ENCODE data around the gene CEP350. TPM values are rescaled to one million over a fixed set of nuclear protein-coding genes. Genes with fewer than 3 reads are reported as not detected.
"Not testable (repeated sequence)": the region's sequence is repeated elsewhere in the genome, so short reads cannot be mapped to it uniquely, and the experiment has no call there.

CEP350 gene
- polyA plus RNA-seq, 3 donors = 26.1 to 33.6 (median 28.2) TPM

- DNase-seq (ENCODE audit: extremely low read depth in 1 of 11, low read depth in 9 of 11, low spot score in 4 of 11) = no peak
These were observed 18.6 kb upstream of the CEP350 start for GRCh38 chr1:179935909-179936496.

GRCh38 chr1:179937668-179938254, 16.8 kb upstream of the CEP350 start:
- no peak for DNase-seq (ENCODE audit: extremely low read depth in 1 of 11, low read depth in 9 of 11, low spot score in 4 of 11)

- no peak for DNase-seq (ENCODE audit: extremely low read depth in 1 of 11, low read depth in 9 of 11, low spot score in 4 of 11)
These were observed 15.9 kb upstream of the CEP350 start for GRCh38 chr1:179938752-179939151.

- no peak for DNase-seq (ENCODE audit: extremely low read depth in 1 of 11, low read depth in 9 of 11, low spot score in 4 of 11)
These were observed 14.7 kb upstream of the CEP350 start for GRCh38 chr1:179939941-179940340.

- no peak for DNase-seq (ENCODE audit: extremely low read depth in 1 of 11, low read depth in 9 of 11, low spot score in 4 of 11)
These were observed 13.2 kb upstream of the CEP350 start for GRCh38 chr1:179941454-179941853.

GRCh38 chr1:179950651-179951050, 4.0 kb upstream of the CEP350 start:
- no peak for DNase-seq (ENCODE audit: extremely low read depth in 1 of 11, low read depth in 9 of 11, low spot score in 4 of 11)

GRCh38 chr1:179951383-179952144, 3.0 kb upstream of the CEP350 start:
- no peak for DNase-seq (ENCODE audit: extremely low read depth in 1 of 11, low read depth in 9 of 11, low spot score in 4 of 11)

- no peak for DNase-seq (ENCODE audit: extremely low read depth in 1 of 11, low read depth in 9 of 11, low spot score in 4 of 11)
These were observed 2.4 kb upstream of the CEP350 start for GRCh38 chr1:179952186-179952585.

- peak in 1 of 11 donors; percentile 6 for DNase-seq (ENCODE audit: extremely low read depth in 1 of 11, low read depth in 9 of 11, low spot score in 4 of 11)
These were observed 577 bp upstream of the CEP350 start for GRCh38 chr1:179953974-179954492.

- DNase-seq (ENCODE audit: extremely low read depth in 1 of 11, low read depth in 9 of 11, low spot score in 4 of 11) = peak in 6 of 11 donors; percentile 10 to 34 (median 18)
These were observed 674 bp downstream of the CEP350 start for GRCh38 chr1:179955287-179955680.

- no peak for DNase-seq (ENCODE audit: extremely low read depth in 1 of 11, low read depth in 9 of 11, low spot score in 4 of 11)
These were observed 1.1 kb downstream of the CEP350 start for GRCh38 chr1:179955731-179956130.

GRCh38 chr1:179958359-179958758, 3.7 kb downstream of the CEP350 start:
- no peak for DNase-seq (ENCODE audit: extremely low read depth in 1 of 11, low read depth in 9 of 11, low spot score in 4 of 11)

GRCh38 chr1:179962168-179962567, 7.6 kb downstream of the CEP350 start:
- not testable (repeated sequence) for DNase-seq (ENCODE audit: extremely low read depth in 1 of 11, low read depth in 9 of 11, low spot score in 4 of 11)

GRCh38 chr1:179966551-179966950, 11.9 kb downstream of the CEP350 start:
- no peak for DNase-seq (ENCODE audit: extremely low read depth in 1 of 11, low read depth in 9 of 11, low spot score in 4 of 11)

- DNase-seq (ENCODE audit: extremely low read depth in 1 of 11, low read depth in 9 of 11, low spot score in 4 of 11) = no peak
These were observed 13.8 kb downstream of the CEP350 start for GRCh38 chr1:179968284-179968993.

GRCh38 chr1:179968994-179969919, 14.6 kb downstream of the CEP350 start:
- no peak for DNase-seq (ENCODE audit: extremely low read depth in 1 of 11, low read depth in 9 of 11, low spot score in 4 of 11)

GRCh38 chr1:179969962-179970361, 15.4 kb downstream of the CEP350 start:
- DNase-seq (ENCODE audit: extremely low read depth in 1 of 11, low read depth in 9 of 11, low spot score in 4 of 11) = no peak

Data from renal cortex interstitium (tissue), 11 donors.